Measurements from ENCODE around the gene CLIP1.

CLIP1 gene

GRCh38 chr12:122412851-122413433, 9.5 kb downstream of the CLIP1 start:
- TF ChIP-seq CTCF (IDR thresholded peaks at IDR 0.05; ENCODE audit: low read depth, low read length) (no peak), EZH2phosphoT487 (IDR thresholded peaks at IDR 0.05; ENCODE audit: low read depth) (no peak)
- Histone ChIP-seq H3K4me1 (ENCODE audit: low read length) (peaks cover 55% of the 10 kb centered on the region), H3K36me3 (replicated peaks; ENCODE audit: low read depth, low read length) (peaks cover 6% of the 10 kb centered on the region), H3K4me2 (ENCODE audit: low read length) (peak overlapping the region; percentile 81), H3K9me3 (ENCODE audit: insufficient read depth, low read length) (no peaks in the 10 kb centered on the region), H3K79me2 (ENCODE audit: low read length) (peaks cover 62% of the 10 kb centered on the region), H3K4me3 (ENCODE audit: low read length) (peak overlapping the region; percentile 54), H2AFZ (ENCODE audit: low read depth, low read length) (0 out of 2 replicates have a peak overlapping the region, but pooled peaks have one; percentile 39), H3K27me3 (ENCODE audit: low read depth, low read length) (no peaks in the 10 kb centered on the region), H3K27ac (ENCODE audit: low read length) (peak overlapping the region; percentile 91), H3K9ac (ENCODE audit: low read length) (peak overlapping the region; percentile 72), H4K20me1 (ENCODE audit: insufficient read depth, low read length) (no peaks in the 10 kb centered on the region)

DNA sequence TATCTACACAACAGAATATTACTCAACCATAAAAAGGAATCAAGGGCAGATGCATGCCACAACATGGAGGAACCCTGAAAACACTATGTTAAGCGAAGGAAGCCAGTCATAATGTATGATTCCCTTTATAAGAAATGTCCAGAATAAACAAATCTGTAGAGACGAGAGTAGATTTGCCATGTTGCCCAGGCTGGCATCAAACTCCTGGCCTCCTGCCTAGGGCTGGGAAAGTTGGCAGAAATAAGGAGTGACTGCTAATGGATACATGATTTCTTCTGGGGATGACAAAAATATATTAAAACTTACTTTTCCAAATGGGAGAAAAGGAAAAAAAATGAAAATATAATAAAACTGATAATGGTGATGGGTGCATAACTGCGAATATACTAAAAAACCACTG, 10.9 kb downstream of the CLIP1 start:
- Histone ChIP-seq H3K4me2 (ENCODE audit: low read length) (peak overlapping the region; percentile 81), H3K79me2 (ENCODE audit: low read length) (peaks cover 62% of the 10 kb centered on the region), H3K4me1 (ENCODE audit: low read length) (peaks cover 53% of the 10 kb centered on the region), H3K27me3 (ENCODE audit: low read depth, low read length) (no peaks in the 10 kb centered on the region), H3K9ac (ENCODE audit: low read length) (peak overlapping the region; percentile 72; the same call in 1 of the 2 replicates), H3K9me3 (ENCODE audit: insufficient read depth, low read length) (no peaks in the 10 kb centered on the region), H4K20me1 (ENCODE audit: insufficient read depth, low read length) (no peaks in the 10 kb centered on the region), H3K36me3 (replicated peaks; ENCODE audit: low read depth, low read length) (peaks cover 6% of the 10 kb centered on the region), H2AFZ (ENCODE audit: low read depth, low read length) (no peak overlapping the region), H3K4me3 (ENCODE audit: low read length) (peak overlapping the region; percentile 54; the same call in 1 of the 2 replicates), H3K27ac (ENCODE audit: low read length) (peak overlapping the region; percentile 91)
- TF ChIP-seq CTCF (IDR thresholded peaks at IDR 0.05; ENCODE audit: low read depth, low read length) (no peak), EZH2phosphoT487 (IDR thresholded peaks at IDR 0.05; ENCODE audit: low read depth) (no peak)

DNA sequence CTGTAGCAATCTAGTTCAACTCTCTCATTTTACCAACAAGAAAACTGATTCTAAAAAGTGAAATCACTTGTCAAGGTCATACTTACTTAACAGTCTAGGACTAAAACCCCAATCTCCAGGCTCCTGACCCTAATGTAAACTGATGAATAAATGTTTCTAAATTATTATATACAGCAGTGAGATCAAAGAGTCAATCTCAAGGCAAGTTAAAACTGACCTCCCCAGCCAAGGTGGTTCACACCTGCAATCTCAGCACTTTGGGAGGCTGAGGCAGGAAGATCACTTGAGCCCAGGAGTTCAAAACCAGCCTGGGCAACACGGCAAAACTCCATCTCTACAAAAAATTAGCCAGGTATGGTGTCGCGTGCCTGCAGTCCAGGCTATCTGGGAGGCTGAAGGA, 15.3 kb downstream of the CLIP1 start:
- Histone ChIP-seq H3K27me3 (ENCODE audit: low read depth, low read length) (no peaks in the 10 kb centered on the region), H3K36me3 (replicated peaks; ENCODE audit: low read depth, low read length) (peaks cover 9% of the 10 kb centered on the region), H3K9ac (ENCODE audit: low read length) (no peak overlapping the region), H3K4me3 (ENCODE audit: low read length) (no peak overlapping the region), H3K79me2 (ENCODE audit: low read length) (peaks cover 54% of the 10 kb centered on the region), H4K20me1 (ENCODE audit: insufficient read depth, low read length) (no peaks in the 10 kb centered on the region), H3K9me3 (ENCODE audit: insufficient read depth, low read length) (no peaks in the 10 kb centered on the region), H3K27ac (ENCODE audit: low read length) (peak overlapping the region; percentile 33), H3K4me2 (ENCODE audit: low read length) (no peak overlapping the region), H2AFZ (ENCODE audit: low read depth, low read length) (no peak overlapping the region), H3K4me1 (ENCODE audit: low read length) (peaks cover 38% of the 10 kb centered on the region)
- no peak for TF ChIP-seq EZH2phosphoT487 (IDR thresholded peaks at IDR 0.05; ENCODE audit: low read depth)
- no peak for TF ChIP-seq CTCF (IDR thresholded peaks at IDR 0.05; ENCODE audit: low read depth, low read length)

- peaks cover 9% of the 10 kb centered on the region for H3K36me3 ChIP-seq (replicated peaks; ENCODE audit: low read depth, low read length)
- H4K20me1 ChIP-seq (ENCODE audit: insufficient read depth, low read length) = no peaks in the 10 kb centered on the region
- no peak overlapping the region for H2AFZ ChIP-seq (ENCODE audit: low read depth, low read length)
- H3K9ac ChIP-seq (ENCODE audit: low read length) = no peak overlapping the region
- no peaks in the 10 kb centered on the region for H3K9me3 ChIP-seq (ENCODE audit: insufficient read depth, low read length)
- no peak overlapping the region for H3K4me3 ChIP-seq (ENCODE audit: low read length)
- no peak for TF ChIP-seq CTCF (IDR thresholded peaks at IDR 0.05; ENCODE audit: low read depth, low read length)
- H3K79me2 ChIP-seq (ENCODE audit: low read length) = peaks cover 54% of the 10 kb centered on the region
- no peaks in the 10 kb centered on the region for H3K27me3 ChIP-seq (ENCODE audit: low read depth, low read length)
- H3K27ac ChIP-seq (ENCODE audit: low read length) = peak overlapping the region; percentile 33
- no peak overlapping the region for H3K4me2 ChIP-seq (ENCODE audit: low read length)
- H3K4me1 ChIP-seq (ENCODE audit: low read length) = peaks cover 34% of the 10 kb centered on the region
Measured at GRCh38 chr12:122406701-122407164, 15.7 kb downstream of the CLIP1 start.
